ENCODE results near the gene MAML1. TPM values are rescaled to one million over a fixed set of nuclear protein-coding genes. Genes with fewer than 3 reads are reported as not detected.

MAML1 gene
- total RNA-seq, 1 donor from 2014 or later: 11.8 TPM

DNA sequence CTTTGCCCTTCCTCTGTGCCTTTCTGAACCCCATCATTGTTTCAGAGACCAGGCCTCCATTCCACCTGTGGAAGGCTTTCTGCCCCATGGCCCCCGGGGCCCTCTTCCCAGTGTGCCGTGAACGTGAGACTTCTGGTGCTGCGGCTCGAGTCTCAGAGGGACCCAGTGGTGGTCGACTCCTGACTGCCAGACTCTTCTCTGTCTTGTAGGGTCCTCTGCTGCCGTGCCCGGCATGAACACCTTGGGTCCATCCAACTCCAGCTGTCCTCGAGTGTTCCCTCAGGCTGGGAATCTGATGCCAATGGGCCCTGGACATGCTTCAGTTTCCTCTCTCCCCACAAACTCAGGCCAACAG is 41.0 kb downstream of the MAML1 start:
- DNase-seq (ENCODE audit: low read depth): no peak
- H3K4me3 ChIP-seq (ENCODE audit: low read depth, low read length): no peak overlapping the region
- TF ChIP-seq, protein P1, sequence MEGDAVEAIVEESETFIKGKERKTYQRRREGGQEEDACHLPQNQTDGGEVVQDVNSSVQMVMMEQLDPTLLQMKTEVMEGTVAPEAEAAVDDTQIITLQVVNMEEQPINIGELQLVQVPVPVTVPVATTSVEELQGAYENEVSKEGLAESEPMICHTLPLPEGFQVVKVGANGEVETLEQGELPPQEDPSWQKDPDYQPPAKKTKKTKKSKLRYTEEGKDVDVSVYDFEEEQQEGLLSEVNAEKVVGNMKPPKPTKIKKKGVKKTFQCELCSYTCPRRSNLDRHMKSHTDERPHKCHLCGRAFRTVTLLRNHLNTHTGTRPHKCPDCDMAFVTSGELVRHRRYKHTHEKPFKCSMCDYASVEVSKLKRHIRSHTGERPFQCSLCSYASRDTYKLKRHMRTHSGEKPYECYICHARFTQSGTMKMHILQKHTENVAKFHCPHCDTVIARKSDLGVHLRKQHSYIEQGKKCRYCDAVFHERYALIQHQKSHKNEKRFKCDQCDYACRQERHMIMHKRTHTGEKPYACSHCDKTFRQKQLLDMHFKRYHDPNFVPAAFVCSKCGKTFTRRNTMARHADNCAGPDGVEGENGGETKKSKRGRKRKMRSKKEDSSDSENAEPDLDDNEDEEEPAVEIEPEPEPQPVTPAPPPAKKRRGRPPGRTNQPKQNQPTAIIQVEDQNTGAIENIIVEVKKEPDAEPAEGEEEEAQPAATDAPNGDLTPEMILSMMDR (conservative IDR thresholded peaks at IDR 0.05; ENCODE audit: low read depth, low read length): no peak

DNA sequence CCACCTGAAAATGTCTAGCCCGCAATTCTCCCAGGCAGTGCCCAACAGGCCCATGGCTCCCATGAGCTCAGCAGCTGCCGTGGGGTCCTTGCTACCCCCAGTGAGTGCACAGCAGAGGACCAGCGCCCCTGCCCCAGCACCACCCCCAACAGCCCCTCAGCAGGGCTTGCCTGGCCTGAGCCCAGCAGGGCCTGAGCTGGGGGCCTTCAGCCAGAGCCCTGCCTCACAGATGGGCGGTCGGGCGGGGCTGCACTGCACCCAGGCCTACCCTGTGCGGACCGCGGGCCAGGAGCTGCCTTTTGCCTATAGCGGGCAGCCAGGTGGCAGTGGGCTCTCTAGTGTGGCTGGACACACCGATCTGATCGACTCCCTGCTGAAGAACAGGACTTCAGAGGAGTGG is 41.8 kb downstream of the MAML1 start:
- H3K4me3 ChIP-seq (ENCODE audit: low read depth, low read length): no peak overlapping the region
- no peak for DNase-seq (ENCODE audit: low read depth)
- TF ChIP-seq, protein P1 (conservative IDR thresholded peaks at IDR 0.05; ENCODE audit: low read depth, low read length): no peak

DNA sequence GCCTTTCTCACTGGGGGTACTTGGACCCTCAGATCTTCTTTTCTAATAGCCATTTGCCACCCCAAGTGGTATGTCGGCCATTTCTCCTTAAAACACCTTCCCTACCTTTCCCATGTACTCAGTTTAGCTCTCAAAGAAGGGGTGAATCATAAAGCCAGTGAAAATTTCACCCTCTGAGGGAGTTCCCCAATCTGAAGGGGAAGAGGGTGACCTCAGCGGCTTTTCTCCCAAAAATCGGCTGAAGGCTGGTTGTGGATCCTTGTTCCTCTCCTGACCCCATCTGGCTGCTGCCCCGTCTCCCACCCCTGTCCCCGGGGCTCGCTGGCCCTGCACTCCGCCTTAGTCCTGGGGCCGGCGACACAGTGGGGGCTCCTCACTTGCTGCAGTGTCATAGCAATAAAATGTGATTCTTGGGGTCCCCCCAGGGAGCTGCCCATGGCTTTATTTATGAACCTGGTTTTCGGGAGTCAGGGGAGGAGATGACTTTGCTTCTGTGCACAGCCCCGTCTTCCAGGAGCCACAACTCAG is 43.9 kb downstream of the MAML1 start:
- TF ChIP-seq, protein P1 (conservative IDR thresholded peaks at IDR 0.05; ENCODE audit: low read depth, low read length): no peak
- H3K4me3 ChIP-seq (ENCODE audit: low read depth, low read length): no peak overlapping the region
- no peak for DNase-seq (ENCODE audit: low read depth)

DNA sequence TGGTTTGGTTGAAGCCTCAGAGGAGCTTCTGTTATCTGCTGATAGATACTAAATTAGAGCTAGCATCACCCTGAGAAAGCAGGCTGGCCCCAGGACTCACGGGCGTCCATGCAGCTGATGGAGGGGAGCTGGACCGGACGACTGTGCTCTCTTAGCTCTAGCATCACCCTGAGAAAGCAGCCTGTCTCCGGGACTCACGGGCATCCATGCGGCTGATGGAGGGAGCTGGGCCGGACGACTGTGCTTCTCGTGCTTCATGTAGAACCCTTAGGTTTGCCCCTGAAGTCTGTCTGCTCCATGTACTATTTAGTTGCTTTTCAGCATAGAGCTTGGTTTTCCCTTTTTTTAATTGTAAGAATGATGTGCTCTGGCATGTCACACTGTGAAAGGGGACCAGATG is 44.8 kb downstream of the MAML1 start:
- no peak for DNase-seq (ENCODE audit: low read depth)
- TF ChIP-seq, protein P1 (conservative IDR thresholded peaks at IDR 0.05; ENCODE audit: low read depth, low read length): no peak
- H3K4me3 ChIP-seq (ENCODE audit: low read depth, low read length): no peak overlapping the region

DNA sequence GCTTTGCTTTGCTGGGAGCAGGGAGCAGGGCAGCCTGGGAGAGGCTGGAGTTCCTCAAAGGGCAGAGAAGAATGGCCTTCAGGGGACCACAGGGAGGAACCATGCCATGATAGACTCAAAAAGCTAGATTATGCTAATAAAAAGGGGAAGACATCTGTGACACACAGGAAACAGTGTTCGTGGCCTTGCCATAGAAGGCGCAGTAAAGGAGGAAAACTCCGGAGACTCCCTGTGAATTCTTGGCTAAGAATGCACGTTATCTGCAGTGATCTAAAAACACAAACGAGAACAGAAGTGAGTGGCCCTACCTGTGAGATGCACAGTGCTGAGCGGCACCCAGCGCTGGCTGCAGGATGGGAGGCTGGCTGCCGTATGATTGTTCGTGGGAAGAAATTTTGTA is 45.3 kb downstream of the MAML1 start:
- no peak for DNase-seq (ENCODE audit: low read depth)
- TF ChIP-seq, protein P1 (conservative IDR thresholded peaks at IDR 0.05; ENCODE audit: low read depth, low read length): no peak
- H3K4me3 ChIP-seq (ENCODE audit: low read depth, low read length): no peak overlapping the region

DNA sequence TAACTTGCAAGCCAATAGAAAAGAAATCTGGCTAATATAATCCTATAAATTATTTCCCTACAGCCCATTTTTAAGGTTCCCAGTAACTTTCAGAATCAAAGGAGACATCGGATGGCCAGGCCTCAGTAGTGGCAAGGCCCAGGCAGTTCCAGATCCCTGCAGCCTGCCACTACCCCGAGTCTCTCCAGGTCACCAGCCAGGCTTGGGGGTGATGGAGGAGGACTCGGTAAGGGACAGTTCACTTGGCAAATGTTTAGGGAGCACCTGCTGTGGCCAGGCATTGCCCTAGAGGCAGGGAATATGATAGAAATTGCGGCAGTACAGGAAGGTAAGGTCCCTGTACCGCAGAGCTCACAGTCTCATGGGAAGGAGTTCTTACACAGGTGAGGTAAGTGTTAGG is 46.0 kb downstream of the MAML1 start:
- no peak overlapping the region for H3K4me3 ChIP-seq (ENCODE audit: low read depth, low read length)
- DNase-seq (ENCODE audit: low read depth): no peak
- TF ChIP-seq, protein P1 (conservative IDR thresholded peaks at IDR 0.05; ENCODE audit: low read depth, low read length): no peak

DNA sequence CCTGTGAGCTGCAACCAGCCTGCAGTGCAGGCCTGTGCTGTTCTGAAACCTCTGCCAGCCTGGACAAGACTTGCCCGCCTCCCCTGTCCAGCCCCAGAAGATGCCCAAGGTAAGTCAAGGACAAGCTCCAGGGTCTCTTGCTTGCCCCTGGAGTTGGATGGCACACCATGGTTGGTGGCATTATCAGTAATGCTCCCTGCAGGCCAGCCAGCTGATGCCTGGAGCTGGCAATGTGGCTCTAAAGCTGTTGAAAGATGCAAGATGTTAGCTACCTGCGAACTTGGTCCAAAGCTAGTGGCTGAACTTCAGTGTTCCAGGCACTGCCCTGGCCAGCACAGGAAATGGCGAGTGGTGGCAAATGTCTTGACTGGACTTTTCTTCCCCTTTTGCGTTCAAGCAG is 47.2 kb downstream of the MAML1 start:
- DNase-seq (ENCODE audit: low read depth): no peak
- H3K4me3 ChIP-seq (ENCODE audit: low read depth, low read length): no peak overlapping the region
- TF ChIP-seq, protein P1 (conservative IDR thresholded peaks at IDR 0.05; ENCODE audit: low read depth, low read length): no peak

All from epithelial cell of proximal tubule (primary cell).